Pancreas (tissue), 10 donors: ENCODE measurements around the gene ITSN1. TPM values are rescaled to one million over a fixed set of nuclear protein-coding genes. Genes with fewer than 3 reads are reported as not detected.

ENCODE experiments used
- ATAC-seq, 4 donors: fragments of 200-7000 bp; cut with Tn5 transposase; one replicate each; pipeline versions ENCODE4 v1.8.0 to v1.9.1; 2020; ENCODE audit warnings: mild to moderate bottlenecking in 4 of 4, moderate library complexity in 4 of 4
- DNase-seq, 6 donors: peaks; one replicate each; pipeline ENCODE4 v3.0.0-alpha.2; 2020
- FAIRE-seq: peaks from 2 replicates; lab custom pipeline; 2012; peaks lifted over from hg19 to GRCh38; lab: Jason Lieb, UNC
- H3K27ac ChIP-seq, 4 donors: fragments of 200-600 bp; sonication (generic); 1 replicate in 3 of 4; 2 replicates in 1 of 4; pipeline versions ENCODE4 v1.5.0 to v1.8.0; 2020
- H3K27me3 ChIP-seq, 4 donors: fragments of 200-600 bp; one replicate each; pipeline ENCODE4 v1.8.0; 2021
- H3K36me3 ChIP-seq, 3 donors: fragments of 200-600 bp; sonication (generic) in 1 of 3; one replicate each; pipeline versions ENCODE4 v1.5.0 to v1.8.0; 2020 to 2021
- H3K4me1 ChIP-seq, 3 donors: fragments of 200-600 bp; one replicate each; pipeline ENCODE4 v1.8.0; 2021
- H3K4me3 ChIP-seq, 4 donors: fragments of 200-600 bp; sonication (generic) in 2 of 4; one replicate each; pipeline versions ENCODE4 v1.5.0 to v1.8.0; 2020 to 2021
- H3K9me3 ChIP-seq, 4 donors: fragments of 200-600 bp; one replicate each; pipeline ENCODE4 v1.8.0; 2021
- whole genome bisulfite sequencing, 2 donors: extraction: QIAGEN DNeasy Blood & Tissue Kit; methylation state at CpG; one replicate each; pipeline ENCODE4 v1.1.7; 2013; 5-methylcytosine and 5-hydroxymethylcytosine counted together
- intact Hi-C, 3 donors: fragments of 100-400 bp; cut with DNase I; formaldehyde crosslinking; loops; one replicate each; pipeline versions ENCODE4 v1.11.1 to v1.14.2; 2022
- polyA plus RNA-seq, 2 donors: library from polyadenylated mRNA; stranded (reverse); fragments of 200-250 nt; gene quantifications; one replicate each; pipeline ENCODE4 v1.2.3, GENCODE V29; 2013
- total RNA-seq, 6 donors: library from RNA; stranded (reverse); fragmentation: NEBNext Ultra II Directional in 4 of 6; extraction: Animal tissue kit (Norgen Biotek cat#: 25700) in 4 of 6; gene quantifications; one replicate each; pipeline versions ENCODE4 v1.2.1 to v1.2.4, GENCODE V29; 2021 to 2023
- TF ChIP-seq, protein P1 (sequence below), 4 donors: fragments of 200-600 bp; sonication (generic) in 3 of 4; IDR thresholded peaks; one replicate each; pipeline versions ENCODE4 v1.5.0 to v1.8.0; 2021; ENCODE audit warnings: antibody characterized with exemption in 4 of 4
- donor health status: healthy with polysubstance abuse.
- donor health status: DM: no; HTN: no; CAD: no; lungs with moderate emphysema.
- donor health status: DM: no; HTN: no; CAD: no.
- donor health status: control.
- donor health status: control.
- donor health status: Bipolar disorder and iron deficiency.
- donor health status: DM: yes; HTN: yes; CAD: no.
- donor health status: DM: no; HTN: no; CAD: no.
- donor health status: DM: no; HTN: no; CAD: no.
- donor health status: DM: yes; HTN: yes; CAD: no.

The ITSN1 gene
- total and polyA plus RNA-seq, 8 donors: 3.5 to 19.4 (median 6.0) TPM

DNA sequence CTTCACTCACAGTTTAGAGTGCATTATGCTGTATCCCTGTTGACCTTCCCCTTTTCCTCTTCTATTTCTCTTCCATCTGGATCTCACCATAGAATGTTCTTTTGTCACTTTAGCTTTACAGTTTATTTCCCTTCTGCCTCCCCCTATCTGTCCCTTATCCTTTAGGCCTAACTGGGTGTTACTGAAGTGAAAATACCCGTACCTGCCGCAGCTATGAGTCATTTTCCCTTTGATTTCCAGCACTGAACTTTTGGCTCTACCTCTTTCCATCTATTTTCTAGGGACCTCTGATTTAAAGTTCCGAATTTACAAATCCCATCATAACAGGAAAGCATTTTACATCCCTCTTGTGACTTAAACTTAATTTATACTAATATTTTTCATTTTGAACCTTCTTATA, 19.7 kb downstream of the ITSN1 start:
- no peak for FAIRE-seq
- ATAC-seq: no peak
- intact Hi-C loops: no loop called here
- Histone ChIP-seq H3K27me3 (no peaks in the 10 kb centered on the region), H3K9me3 (no peaks in the 10 kb centered on the region), H3K4me3 (no peak overlapping the region), H3K36me3 (no peaks in the 10 kb centered on the region), H3K4me1 (no peaks in the 10 kb centered on the region), H3K27ac (no peak overlapping the region)
- TF ChIP-seq, protein P1, sequence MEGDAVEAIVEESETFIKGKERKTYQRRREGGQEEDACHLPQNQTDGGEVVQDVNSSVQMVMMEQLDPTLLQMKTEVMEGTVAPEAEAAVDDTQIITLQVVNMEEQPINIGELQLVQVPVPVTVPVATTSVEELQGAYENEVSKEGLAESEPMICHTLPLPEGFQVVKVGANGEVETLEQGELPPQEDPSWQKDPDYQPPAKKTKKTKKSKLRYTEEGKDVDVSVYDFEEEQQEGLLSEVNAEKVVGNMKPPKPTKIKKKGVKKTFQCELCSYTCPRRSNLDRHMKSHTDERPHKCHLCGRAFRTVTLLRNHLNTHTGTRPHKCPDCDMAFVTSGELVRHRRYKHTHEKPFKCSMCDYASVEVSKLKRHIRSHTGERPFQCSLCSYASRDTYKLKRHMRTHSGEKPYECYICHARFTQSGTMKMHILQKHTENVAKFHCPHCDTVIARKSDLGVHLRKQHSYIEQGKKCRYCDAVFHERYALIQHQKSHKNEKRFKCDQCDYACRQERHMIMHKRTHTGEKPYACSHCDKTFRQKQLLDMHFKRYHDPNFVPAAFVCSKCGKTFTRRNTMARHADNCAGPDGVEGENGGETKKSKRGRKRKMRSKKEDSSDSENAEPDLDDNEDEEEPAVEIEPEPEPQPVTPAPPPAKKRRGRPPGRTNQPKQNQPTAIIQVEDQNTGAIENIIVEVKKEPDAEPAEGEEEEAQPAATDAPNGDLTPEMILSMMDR (IDR thresholded peaks at IDR 0.05): no peak
- DNase-seq: no peak
- WGBS, 2 donors: 87 to 95% methylated on average over 3 of the region's 3 CpGs

DNA sequence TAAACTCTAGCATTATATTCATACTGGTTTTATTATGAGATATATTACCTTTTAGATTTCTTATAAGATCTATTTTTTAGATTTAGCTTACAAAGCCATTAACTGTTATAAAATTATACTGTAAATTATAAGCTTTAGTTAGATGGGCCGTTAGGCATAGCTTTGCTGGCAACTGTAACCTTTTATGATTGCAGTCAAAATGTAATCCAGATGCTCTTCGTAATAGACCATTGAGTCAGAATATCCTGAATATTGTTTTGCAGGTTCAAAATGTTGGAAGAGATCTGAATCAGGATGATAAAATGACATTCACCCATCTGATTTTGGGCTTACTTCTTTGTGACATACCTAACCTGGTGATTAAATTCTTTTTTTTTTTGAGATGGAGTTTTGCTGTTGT, 20.9 kb downstream of the ITSN1 start:
- H3K36me3 ChIP-seq: no peaks in the 10 kb centered on the region
- H3K4me1 ChIP-seq: no peaks in the 10 kb centered on the region
- TF ChIP-seq, protein P1 (IDR thresholded peaks at IDR 0.05): no peak
- H3K9me3 ChIP-seq: no peaks in the 10 kb centered on the region
- ATAC-seq: no peak
- H3K4me3 ChIP-seq: no peak overlapping the region
- WGBS, 2 donors: 86 to 94% methylated on average over 2 of the region's 2 CpGs
- intact Hi-C loops: no loop called here
- no peak for DNase-seq
- H3K27ac ChIP-seq: no peak overlapping the region
- FAIRE-seq: no peak
- no peaks in the 10 kb centered on the region for H3K27me3 ChIP-seq

DNA sequence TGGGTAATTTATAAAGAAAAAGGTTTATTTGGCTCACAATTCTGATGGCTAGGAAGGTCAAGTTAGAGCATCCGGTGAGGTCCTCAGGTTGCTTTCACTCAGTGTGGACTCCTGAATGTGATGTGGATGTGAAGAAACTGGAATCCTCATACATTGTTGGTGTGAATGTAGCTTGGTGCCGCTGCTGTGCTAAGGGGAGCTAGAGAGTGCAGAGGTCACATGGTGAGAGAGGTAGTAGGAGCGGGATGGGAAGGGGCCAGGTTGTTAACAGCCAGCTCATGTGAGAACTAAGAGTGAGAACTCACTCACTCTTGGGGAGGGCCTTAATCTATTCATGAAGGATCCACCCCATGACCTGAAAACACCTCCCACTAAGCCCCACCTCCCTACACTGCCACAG, 21.8 kb downstream of the ITSN1 start:
- Histone ChIP-seq H3K27ac (no peak overlapping the region), H3K4me3 (no peak overlapping the region), H3K27me3 (no peaks in the 10 kb centered on the region), H3K4me1 (no peaks in the 10 kb centered on the region), H3K9me3 (no peaks in the 10 kb centered on the region), H3K36me3 (no peaks in the 10 kb centered on the region)
- 94 to 98% methylated on average over 3 of the region's 3 CpGs for WGBS, 2 donors
- intact Hi-C loops: no loop called here
- ATAC-seq (no peak), DNase-seq (no peak), FAIRE-seq (no peak)
- TF ChIP-seq, protein P1 (IDR thresholded peaks at IDR 0.05): no peak

DNA sequence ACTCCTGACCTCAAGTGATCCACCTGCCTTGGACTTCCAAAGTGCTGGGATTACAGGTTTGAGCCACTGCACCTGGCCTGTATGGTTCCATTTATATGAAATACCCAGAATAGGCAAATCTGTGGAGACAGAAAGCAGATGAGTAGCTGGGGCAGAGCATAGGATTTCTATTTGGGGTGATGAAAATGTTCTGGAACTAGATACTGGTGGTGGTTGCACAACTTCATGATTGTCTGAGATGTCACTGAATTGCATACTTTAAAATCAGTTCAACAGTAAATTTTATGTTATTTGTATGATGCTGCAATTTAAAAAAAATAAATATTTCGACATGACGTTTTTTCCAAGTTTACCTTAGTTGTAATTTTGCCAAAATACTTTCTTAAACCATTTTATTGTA, 23.9 kb downstream of the ITSN1 start:
- Histone ChIP-seq H3K4me1 (no peaks in the 10 kb centered on the region), H3K36me3 (no peaks in the 10 kb centered on the region), H3K4me3 (no peak overlapping the region), H3K27ac (no peak overlapping the region), H3K27me3 (no peaks in the 10 kb centered on the region), H3K9me3 (no peaks in the 10 kb centered on the region)
- WGBS, 2 donors: 70 to 79% methylated on average over 2 of the region's 2 CpGs
- FAIRE-seq: no peak
- intact Hi-C loops: no loop called here
- no peak for DNase-seq
- ATAC-seq: no peak
- TF ChIP-seq, protein P1 (IDR thresholded peaks at IDR 0.05): no peak

DNA sequence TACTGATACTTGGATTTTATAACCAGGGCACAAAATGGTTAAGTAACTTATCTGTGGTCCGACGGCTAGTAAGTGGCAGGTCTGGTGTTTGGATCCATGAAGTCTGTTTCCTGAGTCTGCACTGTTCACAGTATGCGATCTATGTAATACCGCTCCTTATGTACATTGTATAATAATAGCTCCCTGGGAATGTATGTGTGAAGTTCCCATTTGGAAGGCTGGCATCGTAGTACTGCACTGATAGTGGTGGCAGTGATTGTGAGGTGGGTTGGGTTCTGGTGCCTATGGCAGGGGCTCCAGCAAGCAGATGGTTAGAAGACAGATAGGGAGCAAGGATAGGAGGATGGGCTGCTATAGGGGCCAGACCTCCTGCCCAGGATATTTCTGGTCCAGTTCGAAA, 25.3 kb downstream of the ITSN1 start:
- no peaks in the 10 kb centered on the region for H3K27me3 ChIP-seq
- DNase-seq (no peak), FAIRE-seq (no peak), ATAC-seq (no peak)
- H3K4me3 ChIP-seq: no peak overlapping the region
- H3K36me3 ChIP-seq: no peaks in the 10 kb centered on the region
- no peaks in the 10 kb centered on the region for H3K9me3 ChIP-seq
- 65 to 67% methylated on average over 6 of the region's 6 CpGs for WGBS, 2 donors
- TF ChIP-seq, protein P1 (IDR thresholded peaks at IDR 0.05): no peak
- no peaks in the 10 kb centered on the region for H3K4me1 ChIP-seq
- H3K27ac ChIP-seq: no peak overlapping the region
- intact Hi-C loops: no loop called here
